Epithelial cell of umbilical artery (primary cell): ENCODE results near the gene ZNF689. TPM values are rescaled to one million over a fixed set of nuclear protein-coding genes. Genes with fewer than 3 reads are reported as not detected.

Source experiments
- total RNA-seq: library from RNA; depleted of rRNA; stranded (reverse); fragments of >200 nt; gene quantifications from 2 replicates; pipeline ENCODE4 v1.2.3, GENCODE V29; 2014

ZNF689 gene
- 3.2 and 4.7 TPM in 2 replicates for total RNA-seq

DNA sequence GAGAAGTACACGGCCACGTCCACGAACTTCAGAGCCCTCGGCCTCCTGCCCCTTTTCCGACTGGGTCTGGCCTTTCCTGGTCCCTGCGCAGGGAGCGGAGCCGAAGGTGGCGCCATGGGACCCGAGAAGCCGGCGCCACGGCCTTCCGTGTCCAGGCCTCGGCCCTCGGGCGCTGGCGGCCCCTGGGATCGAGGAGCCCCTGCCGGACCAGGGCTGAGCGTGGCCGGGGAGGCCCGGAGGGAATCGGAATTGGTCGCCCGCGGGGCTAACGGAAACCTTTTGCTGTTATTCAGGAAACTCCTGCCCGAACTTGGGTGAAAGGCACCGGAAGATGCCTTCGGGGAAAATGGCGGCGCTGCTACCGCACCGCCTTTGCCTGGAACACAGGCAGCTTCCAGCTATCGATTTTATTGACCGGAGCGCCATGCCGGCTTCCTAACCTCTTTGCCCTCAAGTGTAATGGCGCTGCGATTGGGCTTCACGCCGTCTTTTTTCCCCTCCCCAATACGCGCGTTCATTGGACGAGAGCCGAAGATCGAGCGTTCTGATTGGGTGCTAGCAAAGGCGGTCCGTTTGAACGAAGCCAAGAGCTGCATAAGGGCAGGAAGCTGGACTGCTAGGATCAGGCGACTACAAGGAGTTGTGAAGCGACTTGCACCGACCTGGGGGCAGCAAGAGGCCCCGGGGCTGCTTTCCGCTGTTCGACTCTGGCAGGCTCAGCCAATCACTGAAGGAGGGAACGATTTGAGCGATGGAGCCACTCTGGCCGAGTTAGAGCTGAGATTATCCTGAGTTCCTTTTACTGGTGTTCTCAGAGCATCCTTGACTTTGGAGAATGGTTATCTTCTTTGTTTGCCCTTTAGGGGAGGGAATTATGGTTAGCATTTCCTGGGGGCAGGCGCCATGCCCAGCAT lies at the start of gene ZNF689:
Gene ZNF689 (minus strand): TSS at position 464 of the 914 bp plus-strand sequence. CDS start 348 bp downstream, at position 116.

GRCh38 chr16:30657866-30658730 lies 47.9 kb upstream of the ZNF689 start, which contains the start of gene FBRS:
FBRS (plus strand) TSS chr16:30658431; CDS start chr16:30659519, 1,088 bp downstream.

DNA sequence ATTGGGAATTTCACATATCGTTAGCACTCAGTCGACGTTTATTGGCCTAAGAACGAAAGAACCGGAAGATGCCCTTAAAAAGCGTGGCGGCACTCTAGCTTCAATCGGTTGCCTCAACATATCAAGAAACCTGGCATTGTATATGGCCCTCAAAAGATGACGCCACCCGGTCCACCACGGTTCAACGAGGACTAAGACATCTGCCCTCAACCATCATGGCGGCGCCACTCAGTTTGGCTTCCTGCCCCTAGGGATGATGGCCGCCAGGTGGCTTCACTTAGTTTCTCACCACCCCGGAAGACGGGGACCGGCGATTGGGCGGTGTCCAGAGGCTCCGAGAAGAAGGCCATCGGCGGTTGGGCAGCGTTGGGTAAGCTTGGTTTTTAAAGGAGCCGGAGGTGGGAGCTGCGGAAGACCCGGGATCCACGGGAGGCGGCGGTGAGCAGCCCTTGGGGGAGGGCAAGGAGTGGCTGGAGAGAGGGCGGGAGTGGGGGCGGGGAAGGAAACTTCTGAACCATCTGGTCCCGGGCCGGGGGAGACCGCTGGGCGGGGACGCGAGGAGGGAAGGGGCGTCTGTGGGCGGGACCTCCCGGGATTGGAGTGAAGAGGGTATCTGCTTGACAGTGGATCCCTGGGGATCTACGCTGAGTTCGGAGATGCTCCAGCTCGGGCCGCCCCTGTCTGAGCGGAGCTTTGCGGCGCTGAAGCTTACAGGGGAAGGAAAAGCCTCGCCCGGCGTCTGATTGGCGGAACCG lies 40.4 kb upstream of the ZNF689 start, which contains the start of gene PRR14:
Gene PRR14 (plus strand): TSS at position 592 of the 755 bp plus-strand sequence. CDS start 686 bp downstream, outside the sequence.

GRCh38 chr16:30585400-30586191 lies 24.6 kb downstream of the ZNF689 start, which contains the start of gene ZNF785:
ZNF785 (minus strand) TSS chr16:30585697; CDS start chr16:30585611, 86 bp downstream.

GRCh38 chr16:30571445-30572322 lies 38.5 kb downstream of the ZNF689 start, which contains the start of gene ZNF688:
ZNF688 (minus strand) TSS chr16:30571714; CDS start chr16:30571629, 85 bp downstream.

GRCh38 chr16:30557957-30558788 lies 52.0 kb downstream of the ZNF689 start, which contains the start of gene ZNF764:
ZNF764 (minus strand) TSS chr16:30558374; CDS start chr16:30558182, 192 bp downstream.

Other genes starting within 250 kb of the ZNF689 start
- 29.2 and 33.1 TPM in 2 replicates for gene TBC1D10B, start 239.9 kb downstream of the ZNF689 start, total RNA-seq
- gene MYL11, start 235.6 kb downstream of the ZNF689 start, total RNA-seq = not detected in 2 replicates
- not detected in 2 replicates for gene SEPTIN1, start 227.8 kb downstream of the ZNF689 start, total RNA-seq
- 14.1 and 18.2 TPM in 2 replicates for gene ZNF48, start 215.0 kb downstream of the ZNF689 start, total RNA-seq
- gene ZNF771, start 202.8 kb downstream of the ZNF689 start, total RNA-seq = 12.2 and 17.2 TPM in 2 replicates
- gene DCTPP1, start 180.4 kb downstream of the ZNF689 start, total RNA-seq = 48.1 and 58.1 TPM in 2 replicates
- 14.3 and 15.2 TPM in 2 replicates for gene SEPHS2, start 164.5 kb downstream of the ZNF689 start, total RNA-seq
- not detected in 2 replicates for gene ITGAL, start 137.6 kb downstream of the ZNF689 start, total RNA-seq
- gene ZNF768, start 83.8 kb downstream of the ZNF689 start, total RNA-seq = 16.6 and 17.8 TPM in 2 replicates
- gene ZNF747, start 75.5 kb downstream of the ZNF689 start, total RNA-seq = 5.2 and 6.7 TPM in 2 replicates
- 2.3 and 2.9 TPM in 2 replicates for gene ZNF764, start 52.0 kb downstream of the ZNF689 start, total RNA-seq
- 4.7 and 6.5 TPM in 2 replicates for gene ZNF688, start 38.7 kb downstream of the ZNF689 start, total RNA-seq
- 6.2 and 6.7 TPM in 2 replicates for gene ZNF785, start 24.7 kb downstream of the ZNF689 start, total RNA-seq
- 4.0 and 6.8 TPM in 2 replicates for gene PRR14, start 40.6 kb upstream of the ZNF689 start, total RNA-seq
- 10.4 and 17.2 TPM in 2 replicates for gene FBRS, start 48.0 kb upstream of the ZNF689 start, total RNA-seq
- 15.9 and 30.9 TPM in 2 replicates for gene SRCAP, start 88.8 kb upstream of the ZNF689 start, total RNA-seq
- 23.7 and 24.5 TPM in 2 replicates for gene PHKG2, start 138.0 kb upstream of the ZNF689 start, total RNA-seq
- gene CFAP119, start 151.7 kb upstream of the ZNF689 start, total RNA-seq = 1.5 and 1.6 TPM in 2 replicates
- gene RNF40, start 151.9 kb upstream of the ZNF689 start, total RNA-seq = 57.8 and 73.3 TPM in 2 replicates
- 4.4 and 5.8 TPM in 2 replicates for gene ZNF629, start 176.8 kb upstream of the ZNF689 start, total RNA-seq